GM20431 (cell line): ENCODE measurements around the gene ZNF791.
"Not testable (repeated sequence)": the region's sequence is repeated elsewhere in the genome, so short reads cannot be mapped to it uniquely, and the experiment has no call there.

Experiments
- in situ Hi-C: fragments of 300-500 bp; cut with MseI, MboI; formaldehyde crosslinking; loops from one replicate; pipeline ENCODE4 v1.15.0; 2020; ENCODE audit warnings: low sequenced_read_pairs; ENCODE audit not compliant: unreplicated experiment

ZNF791 gene

DNA sequence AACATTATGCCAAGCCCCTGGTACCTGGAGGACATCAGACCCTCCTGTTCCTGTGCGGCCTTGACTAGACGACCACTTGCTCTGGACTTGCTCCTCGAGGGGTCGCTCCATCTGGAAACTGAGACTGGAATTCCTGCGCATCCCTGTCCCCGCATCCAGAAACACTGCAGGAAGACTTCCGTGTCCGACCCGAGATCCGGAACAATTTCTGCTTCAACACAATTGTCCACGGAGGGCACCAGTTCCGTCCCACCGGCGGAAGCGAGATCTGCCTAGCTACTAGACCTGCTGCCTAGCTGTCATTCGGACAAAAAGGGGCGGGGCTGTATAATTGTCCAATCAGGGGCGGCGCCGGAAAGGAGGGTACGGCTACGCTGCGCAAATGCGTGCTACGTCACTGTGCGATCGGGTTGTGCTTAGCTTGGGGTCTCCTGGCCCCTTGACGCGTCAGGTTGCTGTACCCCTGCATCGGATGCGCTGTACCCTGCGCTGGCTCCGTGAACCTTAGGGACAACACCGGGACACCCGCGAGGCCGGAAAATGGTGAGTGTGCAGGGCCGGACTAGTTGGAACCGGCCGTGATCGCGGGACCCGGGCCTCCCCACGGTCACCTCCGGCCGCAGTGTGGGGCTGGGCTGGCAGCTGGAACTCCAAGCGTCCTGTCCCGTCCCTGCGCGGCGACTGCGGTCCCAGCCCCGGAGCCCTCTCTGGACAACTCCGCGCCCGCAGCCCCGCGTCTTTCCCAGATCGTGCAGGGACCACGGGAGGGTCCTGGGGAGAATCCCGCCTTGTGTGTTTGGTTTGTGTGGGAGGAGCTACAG is at the start of gene ZNF791, which contains the start of gene ZNF490:
Gene ZNF791 (plus strand): TSS at position 381 of the 821 bp plus-strand sequence. CDS start 160 bp downstream, at position 541.
Gene ZNF490 (minus strand): TSS at position 274 of the 821 bp plus-strand sequence. CDS start 133 bp downstream, at position 141.
- in situ Hi-C loops = no loop called here

DNA sequence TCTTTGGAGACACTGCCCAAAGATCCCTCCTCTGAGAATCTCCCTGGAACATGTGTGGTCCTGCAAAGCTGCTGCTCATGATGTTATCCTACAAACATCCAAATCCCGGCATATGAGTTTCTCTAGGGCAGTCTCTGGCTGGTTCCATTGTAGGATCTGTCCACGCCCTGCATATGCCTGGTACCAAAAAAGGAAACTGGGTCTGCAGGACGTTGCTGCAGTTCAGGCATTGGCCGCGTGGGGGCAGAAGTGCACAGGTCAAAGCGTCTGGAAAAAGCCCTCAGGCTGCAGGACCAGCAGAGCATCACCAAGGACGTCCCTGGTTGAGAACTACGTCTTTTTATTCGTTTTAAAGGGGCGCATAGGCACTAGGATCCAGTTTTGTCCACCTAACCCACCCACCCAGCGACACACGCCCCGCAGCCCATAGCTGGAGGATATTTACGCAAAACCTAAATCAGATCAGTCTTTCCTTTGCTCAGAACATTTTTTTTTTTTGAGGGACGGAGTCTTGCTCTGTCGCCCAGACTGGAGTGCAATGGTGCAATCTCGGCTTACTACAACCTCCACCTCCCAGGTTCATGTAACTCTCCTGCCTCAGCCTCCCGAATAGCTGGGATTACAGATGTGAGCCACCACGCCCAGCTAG is 46.6 kb upstream of the ZNF791 start:
- in situ Hi-C loops = loop anchor here (10.0 kb wide), 1 partner anchor 111 kb away; no protein-coding TSS in a partner anchor

DNA sequence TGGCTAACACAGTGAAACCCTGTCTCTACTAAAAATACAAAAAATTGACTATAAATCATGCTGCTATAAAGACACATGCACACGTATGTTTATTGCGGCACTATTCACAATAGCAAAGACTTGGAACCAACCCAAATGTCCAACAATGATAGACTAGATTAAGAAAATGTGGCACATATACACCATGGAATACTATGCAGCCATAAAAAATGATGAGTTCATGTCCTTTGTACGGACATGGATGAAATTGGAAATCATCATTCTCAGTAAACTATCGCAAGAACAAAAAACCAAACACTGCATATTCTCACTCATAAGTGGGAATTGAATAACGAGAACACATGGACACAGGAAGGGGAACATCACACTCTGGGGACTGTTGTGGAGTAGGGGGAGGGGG is 44.3 kb upstream of the ZNF791 start:
- in situ Hi-C loops = loop anchor here (10.0 kb wide), 1 partner anchor 108 kb away; no protein-coding TSS in a partner anchor

DNA sequence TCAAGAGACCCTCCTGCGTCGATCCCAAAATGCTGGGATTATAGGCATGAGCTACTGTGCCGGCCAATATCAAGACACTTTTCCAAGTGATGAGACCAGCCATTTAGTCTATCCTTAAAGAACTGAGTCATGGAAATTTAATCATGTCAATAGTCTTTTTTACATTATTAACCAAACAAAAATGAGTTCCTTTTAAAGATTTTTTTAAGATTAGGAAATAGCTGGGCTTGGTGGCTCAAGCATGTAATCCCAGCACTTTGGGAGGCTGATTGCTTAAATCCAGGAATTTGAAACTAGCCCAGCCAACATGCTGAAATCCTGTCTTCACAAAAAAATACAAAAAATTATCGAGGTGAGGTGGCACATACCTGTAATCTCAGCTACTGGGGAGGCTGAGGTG is 42.8 kb upstream of the ZNF791 start:
- in situ Hi-C loops = loop anchor here (10.0 kb wide), 1 partner anchor 107 kb away; no protein-coding TSS in a partner anchor

DNA sequence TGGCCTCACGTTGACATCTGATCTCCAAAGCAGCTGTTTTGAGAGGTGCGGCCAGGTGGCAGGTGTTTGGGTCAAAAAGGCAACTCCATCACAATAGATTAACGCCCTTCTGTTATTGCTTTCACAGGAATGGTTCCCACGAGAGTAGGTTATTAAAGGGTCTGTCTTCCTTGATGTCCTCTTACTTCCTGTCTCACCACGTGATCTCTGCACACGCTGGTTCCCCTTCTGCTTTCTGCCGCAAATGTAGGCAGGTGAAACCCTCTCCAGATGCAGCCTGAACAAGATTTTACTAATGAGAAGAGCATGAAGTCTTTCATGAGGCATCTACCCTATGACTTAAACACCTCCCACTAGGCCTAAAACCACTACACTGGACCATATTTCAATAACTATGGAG is 36.7 kb upstream of the ZNF791 start:
- in situ Hi-C loops = no loop called here

DNA sequence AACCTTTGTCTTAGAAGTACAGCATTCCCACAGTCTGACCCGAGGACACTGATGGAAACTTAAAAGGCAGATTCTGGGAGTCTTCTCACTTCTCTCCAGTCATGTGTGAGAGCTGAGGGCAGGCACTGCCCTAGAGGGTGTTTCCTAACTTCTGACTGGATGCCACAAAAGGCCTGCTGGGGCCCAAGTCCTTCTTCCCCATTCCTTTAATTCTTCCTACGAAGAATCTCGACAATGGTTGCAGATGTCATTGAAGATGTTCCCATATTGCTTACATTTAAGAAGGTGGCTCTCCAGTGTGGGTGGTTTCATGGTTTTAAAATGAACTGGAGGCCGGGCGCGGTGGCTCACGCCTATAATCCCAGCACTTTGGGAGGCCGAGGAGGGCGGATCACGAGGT is 32.1 kb upstream of the ZNF791 start:
- in situ Hi-C loops = no loop called here

GRCh38 chr19:12580180-12580694 is 30.5 kb upstream of the ZNF791 start:
- in situ Hi-C loops = no loop called here

- in situ Hi-C loops = no loop called here
Observed at GRCh38 chr19:12581100-12581499, 29.6 kb upstream of the ZNF791 start.

GRCh38 chr19:12596485-12596884 is 14.2 kb upstream of the ZNF791 start:
- in situ Hi-C loops = no loop called here

DNA sequence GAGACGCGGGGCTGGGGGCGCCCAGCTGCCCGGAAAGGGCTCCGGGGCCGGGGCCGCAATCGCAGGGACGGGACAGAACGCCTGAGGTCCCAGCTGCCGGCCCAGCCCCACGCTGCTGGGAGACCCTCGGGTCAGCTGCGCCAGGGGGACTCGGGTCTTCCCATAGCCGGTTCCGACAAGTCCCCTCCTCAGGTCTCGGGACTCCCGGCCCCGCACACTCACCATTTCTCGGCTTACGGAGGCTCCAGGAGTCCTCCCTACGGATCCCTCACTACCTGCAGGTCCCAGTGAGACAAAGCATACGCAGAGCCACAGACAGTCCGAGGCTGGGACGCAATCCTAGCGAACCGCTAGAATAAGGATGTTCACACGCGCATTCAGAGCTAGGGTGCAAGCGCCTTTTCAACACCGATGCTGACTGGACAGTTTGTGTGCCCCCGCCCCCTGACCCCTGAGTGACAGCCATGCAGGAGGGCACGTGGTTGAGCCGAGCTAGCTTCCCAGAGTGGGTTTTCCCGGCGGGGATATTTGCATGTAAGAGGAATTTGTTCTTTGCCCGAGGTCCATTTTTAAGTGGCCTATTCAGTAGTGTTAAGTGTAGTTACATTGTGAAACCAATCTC is 13.7 kb upstream of the ZNF791 start:
- in situ Hi-C loops = no loop called here

GRCh38 chr19:12597594-12597993 is 13.1 kb upstream of the ZNF791 start:
- in situ Hi-C loops = no loop called here

- in situ Hi-C loops = no loop called here
Observed at GRCh38 chr19:12603714-12604113, 7.0 kb upstream of the ZNF791 start.

DNA sequence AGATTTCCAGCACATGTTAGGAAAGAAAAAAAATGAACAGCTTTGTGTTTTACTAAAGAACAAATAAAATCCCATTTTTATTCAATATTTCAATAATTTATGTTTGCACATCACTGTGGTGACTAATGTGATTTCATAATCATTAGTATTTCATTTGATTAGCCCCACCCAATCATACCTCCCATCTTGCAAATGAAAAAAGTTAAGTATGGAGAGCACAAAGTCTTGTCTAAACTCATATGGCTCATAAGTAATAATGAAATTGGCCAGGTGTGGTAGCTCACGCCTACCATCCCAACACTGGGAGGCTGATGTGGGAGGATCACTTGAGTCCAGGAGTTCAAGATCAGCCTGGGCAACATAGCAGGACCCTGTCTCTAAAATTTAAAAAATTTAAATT is 3.9 kb upstream of the ZNF791 start:
- in situ Hi-C loops = no loop called here

GRCh38 chr19:12607631-12608030 is 3.1 kb upstream of the ZNF791 start:
- in situ Hi-C loops = no loop called here

DNA sequence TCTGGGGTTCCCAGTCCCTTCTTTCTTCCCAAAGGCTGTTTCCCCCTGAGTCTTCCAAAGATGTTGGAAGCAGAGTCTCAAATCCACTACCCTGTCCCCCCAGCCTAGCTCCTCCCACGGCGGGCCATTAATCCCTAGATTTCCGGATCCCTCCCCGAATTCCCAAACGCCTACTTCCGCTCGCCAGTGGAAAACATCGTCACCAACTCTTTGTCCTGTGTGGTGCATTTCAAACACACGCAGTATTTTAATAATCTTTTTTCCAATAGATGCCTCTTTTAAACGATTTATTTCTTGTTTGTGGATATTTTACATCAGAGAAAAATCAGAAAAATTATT is 610 bp downstream of the ZNF791 start:
- in situ Hi-C loops = no loop called here

DNA sequence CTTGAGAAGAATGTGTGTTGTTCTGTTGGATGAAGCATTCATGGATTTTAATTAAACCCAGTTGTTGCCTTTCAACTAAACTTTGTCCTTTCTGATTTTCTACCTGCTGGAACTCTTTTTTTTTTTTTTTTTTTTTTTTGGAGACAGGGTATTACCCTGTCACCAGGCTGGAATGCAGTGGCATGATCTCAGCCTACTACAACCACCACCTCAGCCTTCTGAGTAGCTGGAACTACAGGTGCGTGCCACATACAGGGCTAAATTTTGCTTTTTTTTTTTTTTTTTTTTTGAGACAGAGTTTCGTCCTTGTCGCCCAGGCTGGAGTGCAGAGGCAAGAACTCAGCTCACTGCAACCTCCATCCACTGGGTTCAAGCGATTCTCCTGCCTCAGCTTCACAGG is 6.9 kb downstream of the ZNF791 start:
- in situ Hi-C loops = no loop called here

GRCh38 chr19:12621253-12622024 is 10.7 kb downstream of the ZNF791 start:
- in situ Hi-C loops = not testable (repeated sequence)

DNA sequence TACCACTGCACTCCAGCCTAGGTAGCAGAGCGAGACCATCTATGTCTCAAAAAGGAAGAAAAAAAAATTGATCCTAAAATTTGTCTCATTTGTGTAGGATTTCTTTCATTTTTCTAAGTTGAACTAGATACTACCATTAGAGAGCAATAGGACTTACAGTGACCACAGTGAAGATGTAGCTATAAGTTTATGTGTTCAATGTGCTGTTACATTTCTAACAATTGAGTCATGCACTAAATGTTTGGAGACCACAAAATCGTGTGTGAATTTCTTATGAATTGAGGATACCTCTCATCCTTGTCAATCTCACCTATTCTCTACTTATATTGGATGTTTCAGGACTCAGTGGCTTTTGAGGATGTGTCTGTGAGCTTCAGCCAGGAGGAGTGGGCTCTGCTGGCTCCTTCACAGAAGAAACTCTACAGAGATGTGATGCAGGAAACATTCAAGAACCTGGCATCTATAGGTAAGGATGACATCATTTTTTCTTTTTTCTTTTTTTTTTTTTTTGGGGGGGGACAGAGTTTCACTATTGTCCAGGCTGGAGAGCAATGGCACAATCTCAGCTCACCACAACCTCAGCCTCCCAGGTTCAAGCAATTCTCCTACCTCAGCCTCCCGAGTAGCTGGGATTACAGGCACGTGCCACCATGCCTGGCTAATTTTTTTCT is 12.8 kb downstream of the ZNF791 start:
- in situ Hi-C loops = no loop called here

GRCh38 chr19:12626958-12627357 is 16.2 kb downstream of the ZNF791 start:
- in situ Hi-C loops = no loop called here
